ENCODE results near the gene AKNAD1. TPM values are rescaled to one million over a fixed set of nuclear protein-coding genes. Genes with fewer than 3 reads are reported as not detected.

The AKNAD1 gene
- total and polyA plus RNA-seq, 2 of the 13 experiments (the other 11 are each of a cell fraction or from before 2014, with no cell fraction given) = not detected

- TF ChIP-seq HINFP (CRISPR knock-in tag; IDR thresholded peaks at IDR 0.05; ENCODE audit: low read depth) = no peak
- TF ChIP-seq MED8 (CRISPR knock-in tag; IDR thresholded peaks at IDR 0.05; ENCODE audit: insufficient replicate concordance) = no peak
- no peak for TF ChIP-seq ZNF607 (CRISPR knock-in tag; IDR thresholded peaks at IDR 0.05; ENCODE audit: borderline replicate concordance)
- TF ChIP-seq TRIM24 (CRISPR knock-in tag; IDR thresholded peaks at IDR 0.05) = no peak
- TF ChIP-seq SRSF1 (optimal IDR thresholded peaks at IDR 0.05; ENCODE audit: low read depth, low read length) = no peak
- TF ChIP-seq ZNF816 (CRISPR knock-in tag; IDR thresholded peaks at IDR 0.05; ENCODE audit: borderline replicate concordance) = 0 out of 2 replicates have a peak, but pooled peaks have one; percentile 9
- TF ChIP-seq NFRKB (IDR thresholded peaks at IDR 0.05) = no peak
- no peak; the same call in 1 of the 2 replicates for TF ChIP-seq ZNF552 (CRISPR knock-in tag; IDR thresholded peaks at IDR 0.05; ENCODE audit: borderline replicate concordance)
- TF ChIP-seq CTCF (CRISPR knock-in tag; IDR thresholded peaks at IDR 0.05) = no peak
- no peak for TF ChIP-seq TRIM22 (IDR thresholded peaks at IDR 0.05)
- TF ChIP-seq GTF2F1 (IDR thresholded peaks at IDR 0.05; ENCODE audit: low read length) = no peak
- TF ChIP-seq NFE2L2 (IDR thresholded peaks at IDR 0.05; ENCODE audit: low read length) = no peak
- TF ChIP-seq TBP (CRISPR knock-in tag; IDR thresholded peaks at IDR 0.05) = no peak
- no peak for TF ChIP-seq KDM1A (CRISPR knock-in tag; IDR thresholded peaks at IDR 0.05)
- no peak for TF ChIP-seq ZNF367 (CRISPR knock-in tag; IDR thresholded peaks at IDR 0.05; ENCODE audit: borderline replicate concordance)
- no peak for TF ChIP-seq ZNF235 (CRISPR knock-in tag; IDR thresholded peaks at IDR 0.05; ENCODE audit: borderline replicate concordance)
- no peak for TF ChIP-seq BCL6 (CRISPR knock-in tag; IDR thresholded peaks at IDR 0.05)
- TF ChIP-seq REPIN1 (CRISPR knock-in tag; IDR thresholded peaks at IDR 0.05; ENCODE audit: borderline replicate concordance, low read depth) = no peak
- 0 out of 2 replicates have a peak, but pooled peaks have one; percentile 6 for TF ChIP-seq MEIS1 (CRISPR knock-in tag; IDR thresholded peaks at IDR 0.05; ENCODE audit: borderline replicate concordance)
- TF ChIP-seq BCL3 (CRISPR knock-in tag; IDR thresholded peaks at IDR 0.05) = no peak
- TF ChIP-seq CREBL2 (CRISPR knock-in tag; IDR thresholded peaks at IDR 0.05; ENCODE audit: borderline replicate concordance) = no peak
- no peak for TF ChIP-seq ZMYM2 (CRISPR knock-in tag; IDR thresholded peaks at IDR 0.05)
- TF ChIP-seq MAX (IDR thresholded peaks at IDR 0.05) = no peak
These were observed 20.7 kb upstream of the AKNAD1 start (continued) for GRCh38 chr1:108877348-108878159.
